A549 (cell line): ENCODE measurements around the gene ADGRG3. TPM values are rescaled to one million over a fixed set of nuclear protein-coding genes. Genes with fewer than 3 reads are reported as not detected.

Source experiments
- ATAC-seq, 2 experiments: fragments of 200-7000 bp in 1 of 2; fragments of >200 bp in 1 of 2; cut with Nextera tagmentation in 1 of 2; cut with Tn5 transposase in 1 of 2; 3 replicates each; pipeline versions ENCODE4 v1.8.0 to v1.9.1; 2018 to 2020; ENCODE audit warnings: mild to moderate bottlenecking in 1 of 2, moderate library complexity in 1 of 2
- CTCF ChIA-PET: fragments of 300-600 bp; sonication (Branson Sonifier 250); formaldehyde crosslinking; extraction: SDS; loops from one replicate; lab custom pipeline; 2021; ENCODE audit warnings: antibody characterized with exemption, inconsistent platforms; lab: Yijun Ruan, JAX
- POLR2A ChIA-PET: fragments of 350-600 bp; formaldehyde crosslinking; extraction: SDS; loops from one replicate; lab custom pipeline; 2021; ENCODE audit warnings: antibody characterized with exemption, inconsistent platforms; lab: Yijun Ruan, JAX
- DNase-seq, 2 experiments: peaks; one replicate each; pipeline versions ENCODE4 v3.0.0 to v3.0.0-alpha.2; 2011 to 2016; ENCODE audit warnings: low read depth in 1 of 2, low spot score in 1 of 2
- FAIRE-seq: peaks from 2 replicates; lab custom pipeline; 2011; peaks lifted over from hg19 to GRCh38; lab: Jason Lieb, UNC
- H3K27ac ChIP-seq, 2 experiments: fragments of >200 bp; sonication (Bioruptor Twin); formaldehyde crosslinking; 3 replicates each; pipeline ENCODE4 v1.5.1; 2016 to 2017
- H3K4me1 ChIP-seq: fragments of >200 bp; sonication (Bioruptor Twin); formaldehyde crosslinking; 3 replicates; pipeline ENCODE4 v1.6.1; 2016
- H3K4me2 ChIP-seq: fragments of >200 bp; sonication (Bioruptor Twin); formaldehyde crosslinking; 3 replicates; pipeline ENCODE4 v1.6.1; 2016
- H3K4me3 ChIP-seq: fragments of >200 bp; sonication (Bioruptor Twin); formaldehyde crosslinking; 3 replicates; pipeline ENCODE4 v1.5.1; 2016
- H3K9me3 ChIP-seq: fragments of >200 bp; sonication (Bioruptor Twin); formaldehyde crosslinking; 3 replicates; pipeline ENCODE4 v1.6.1; 2016
- BHLHE40 ChIP-seq: IDR thresholded peaks from 2 replicates; pipeline ENCODE4 v1.6.1; 2012; ENCODE audit warnings: low read depth, low read length, inconsistent platforms
- CEBPB ChIP-seq, 2 experiments: fragments of >200 bp in 1 of 2; sonication (Bioruptor Twin) in 1 of 2; formaldehyde crosslinking in 1 of 2; IDR thresholded peaks; 2 replicates each; pipeline ENCODE4 v1.6.1; 2012 to 2016
- CHD2 ChIP-seq: fragments of 150-350 bp; IDR thresholded peaks from 2 replicates; pipeline ENCODE4 v1.6.1; 2014; ENCODE audit warnings: low read length; ENCODE audit not compliant: partially characterized antibody
- EHMT2 ChIP-seq: fragments of 200-600 bp; sonication (generic); IDR thresholded peaks from 2 replicates; pipeline ENCODE4 v1.6.1; 2016; ENCODE audit warnings: antibody characterized with exemption, low read depth, mild to moderate bottlenecking, moderate library complexity
- EP300 ChIP-seq, 2 experiments: fragments of >200 bp; sonication (Bioruptor Twin); formaldehyde crosslinking; IDR thresholded peaks; 2 replicates in 1 of 2; 3 replicates in 1 of 2; pipeline ENCODE4 v1.6.1; 2016 to 2017
- HEYL ChIP-seq: fragments of 250-450 bp; sonication (Bioruptor Pico); IDR thresholded peaks from 2 replicates; pipeline ENCODE4 v1.8.0; 2021; ENCODE audit warnings: mild to moderate bottlenecking, moderate library complexity
- KDM1A ChIP-seq: fragments of 200-600 bp; sonication (generic); IDR thresholded peaks from 2 replicates; pipeline ENCODE4 v1.6.1; 2016; ENCODE audit warnings: low read depth, mild to moderate bottlenecking
- MAFK ChIP-seq: fragments of 450-650 bp; IDR thresholded peaks from 2 replicates; pipeline ENCODE4 v1.6.1; 2014; ENCODE audit not compliant: partially characterized antibody
- POLR2A ChIP-seq: IDR thresholded peaks from 2 replicates; pipeline ENCODE4 v1.6.1; 2012; ENCODE audit warnings: mild to moderate bottlenecking, low read length
- POLR2AphosphoS2 ChIP-seq: conservative IDR thresholded peaks from 2 replicates; pipeline ENCODE4 v1.6.1; 2012; ENCODE audit warnings: low read length, improper control_type of control experiment, inconsistent platforms
- RAD21 ChIP-seq, 2 experiments: fragments of >200 bp in 1 of 2; sonication (Bioruptor Twin) in 1 of 2; formaldehyde crosslinking in 1 of 2; IDR thresholded peaks in 1 of 2; conservative IDR thresholded peaks in 1 of 2; 2 replicates in 1 of 2; 3 replicates in 1 of 2; pipeline ENCODE4 v1.6.1; 2012 to 2018; ENCODE audit warnings: inconsistent platforms in 1 of 2
- SMC3 ChIP-seq: fragments of >200 bp; sonication (Bioruptor Twin); formaldehyde crosslinking; IDR thresholded peaks from 3 replicates; pipeline ENCODE4 v1.6.1; 2018; ENCODE audit warnings: inconsistent platforms
- TP53 ChIP-seq: fragments of 250-450 bp; sonication (Bioruptor Pico); IDR thresholded peaks from 2 replicates; pipeline ENCODE4 v1.5.0; 2021; ENCODE audit warnings: mild to moderate bottlenecking, moderate library complexity
- ZFP36 ChIP-seq: fragments of 450-650 bp; IDR thresholded peaks from 2 replicates; pipeline ENCODE4 v1.6.1; 2014; ENCODE audit warnings: borderline replicate concordance; ENCODE audit not compliant: partially characterized antibody
- WGBS: methylation state at CpG from one replicate; pipeline ENCODE4 v1.1.6; 2017; ENCODE audit errors: missing lambda C conversion rate; 5-methylcytosine and 5-hydroxymethylcytosine counted together
- polyA plus RNA-seq, 4 experiments: library from polyadenylated mRNA; depleted of rRNA in 3 of 4; stranded (reverse); fragments of >200 nt; fragmentation: RNase III in 1 of 4; extraction: RNeasy Plus Mini Kit Qiagen cat#74134 plus additional on column Dnase treatment in 1 of 4; gene quantifications; 2 replicates in 3 of 4; 3 replicates in 1 of 4; pipeline ENCODE4 v1.2.3, GENCODE V29; 2011 to 2017
- TF ChIP-seq, protein P1 (sequence below): fragments of 450-650 bp; IDR thresholded peaks from 2 replicates; pipeline ENCODE4 v1.6.1; 2014; ENCODE audit warnings: antibody characterized with exemption
- TF ChIP-seq, protein P2 (sequence below): fragments of >200 bp; sonication (Bioruptor Twin); formaldehyde crosslinking; IDR thresholded peaks from 2 replicates; pipeline ENCODE4 v1.6.1; 2016
- TF ChIP-seq, protein P3 (sequence below): fragments of >200 bp; sonication (Bioruptor Twin); formaldehyde crosslinking; IDR thresholded peaks from 3 replicates; pipeline ENCODE4 v1.5.1; 2016
- TF ChIP-seq, protein P4 (sequence below): fragments of 150-350 bp; IDR thresholded peaks from 2 replicates; pipeline ENCODE4 v1.6.1; 2014; ENCODE audit warnings: low read depth, mild to moderate bottlenecking, low read length

The ADGRG3 gene
- polyA plus RNA-seq, 2 of the 4 experiments (the other 2 are of a cell fraction), result 0.25 to 0.45 TPM

DNA sequence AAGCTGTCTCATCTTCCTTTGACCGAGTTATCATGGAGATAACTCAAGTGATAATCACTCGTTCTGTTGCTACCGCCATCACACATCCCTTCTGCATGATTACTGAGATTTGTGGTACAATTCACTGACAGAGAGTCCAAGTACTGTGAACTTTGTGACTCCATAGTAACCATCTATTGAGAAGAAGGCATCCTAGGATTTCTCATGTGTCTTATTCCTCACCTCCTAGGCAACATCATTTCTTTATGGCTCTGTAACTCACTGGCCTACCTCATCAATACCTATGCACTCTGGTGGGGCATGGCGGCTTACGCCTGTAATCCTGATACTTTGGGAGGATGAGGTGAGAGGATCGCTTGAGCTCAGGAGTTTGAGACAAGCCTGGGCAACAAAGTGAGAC is 45.9 kb downstream of the ADGRG3 start:
- Histone ChIP-seq H3K9me3 (no peaks in the 10 kb centered on the region), H3K4me2 (no peak overlapping the region)
- FAIRE-seq (no peak), DNase-seq (no peak), ATAC-seq (no peak)
- CTCF ChIA-PET, result interaction anchor here (0.6 to 10.1 kb wide), 4 partner anchors 66 to 419 kb away, joined by 3 to 103 read pairs (median 4); partner anchors contain the start of gene ZNF319
- TF ChIP-seq HEYL (no peak), CEBPB (IDR thresholded peaks at IDR 0.05) (no peak), POLR2AphosphoS2 (no peak), EHMT2 (no peak), POLR2A (no peak), CHD2 (no peak), EP300 (IDR thresholded peaks at IDR 0.05) (no peak), TP53 (no peak), SMC3 (no peak), MAFK (no peak)
- TF ChIP-seq, protein P1, sequence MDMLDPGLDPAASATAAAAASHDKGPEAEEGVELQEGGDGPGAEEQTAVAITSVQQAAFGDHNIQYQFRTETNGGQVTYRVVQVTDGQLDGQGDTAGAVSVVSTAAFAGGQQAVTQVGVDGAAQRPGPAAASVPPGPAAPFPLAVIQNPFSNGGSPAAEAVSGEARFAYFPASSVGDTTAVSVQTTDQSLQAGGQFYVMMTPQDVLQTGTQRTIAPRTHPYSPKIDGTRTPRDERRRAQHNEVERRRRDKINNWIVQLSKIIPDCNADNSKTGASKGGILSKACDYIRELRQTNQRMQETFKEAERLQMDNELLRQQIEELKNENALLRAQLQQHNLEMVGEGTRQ, result no peak
- TF ChIP-seq, protein P2, sequence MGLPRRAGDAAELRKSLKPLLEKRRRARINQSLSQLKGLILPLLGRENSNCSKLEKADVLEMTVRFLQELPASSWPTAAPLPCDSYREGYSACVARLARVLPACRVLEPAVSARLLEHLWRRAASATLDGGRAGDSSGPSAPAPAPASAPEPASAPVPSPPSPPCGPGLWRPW, result no peak
- TF ChIP-seq, protein P3, sequence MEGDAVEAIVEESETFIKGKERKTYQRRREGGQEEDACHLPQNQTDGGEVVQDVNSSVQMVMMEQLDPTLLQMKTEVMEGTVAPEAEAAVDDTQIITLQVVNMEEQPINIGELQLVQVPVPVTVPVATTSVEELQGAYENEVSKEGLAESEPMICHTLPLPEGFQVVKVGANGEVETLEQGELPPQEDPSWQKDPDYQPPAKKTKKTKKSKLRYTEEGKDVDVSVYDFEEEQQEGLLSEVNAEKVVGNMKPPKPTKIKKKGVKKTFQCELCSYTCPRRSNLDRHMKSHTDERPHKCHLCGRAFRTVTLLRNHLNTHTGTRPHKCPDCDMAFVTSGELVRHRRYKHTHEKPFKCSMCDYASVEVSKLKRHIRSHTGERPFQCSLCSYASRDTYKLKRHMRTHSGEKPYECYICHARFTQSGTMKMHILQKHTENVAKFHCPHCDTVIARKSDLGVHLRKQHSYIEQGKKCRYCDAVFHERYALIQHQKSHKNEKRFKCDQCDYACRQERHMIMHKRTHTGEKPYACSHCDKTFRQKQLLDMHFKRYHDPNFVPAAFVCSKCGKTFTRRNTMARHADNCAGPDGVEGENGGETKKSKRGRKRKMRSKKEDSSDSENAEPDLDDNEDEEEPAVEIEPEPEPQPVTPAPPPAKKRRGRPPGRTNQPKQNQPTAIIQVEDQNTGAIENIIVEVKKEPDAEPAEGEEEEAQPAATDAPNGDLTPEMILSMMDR, result no peak
- TF ChIP-seq, all 56 proteins: peak for 0
- Histone ChIP-seq H3K27ac (no peak overlapping the region), H3K4me3 (no peak overlapping the region), H3K4me1 (no peaks in the 10 kb centered on the region)
- WGBS, result 78% methylated on average over 6 of the region's 6 CpGs
- POLR2A ChIA-PET, result no interaction called here

DNA sequence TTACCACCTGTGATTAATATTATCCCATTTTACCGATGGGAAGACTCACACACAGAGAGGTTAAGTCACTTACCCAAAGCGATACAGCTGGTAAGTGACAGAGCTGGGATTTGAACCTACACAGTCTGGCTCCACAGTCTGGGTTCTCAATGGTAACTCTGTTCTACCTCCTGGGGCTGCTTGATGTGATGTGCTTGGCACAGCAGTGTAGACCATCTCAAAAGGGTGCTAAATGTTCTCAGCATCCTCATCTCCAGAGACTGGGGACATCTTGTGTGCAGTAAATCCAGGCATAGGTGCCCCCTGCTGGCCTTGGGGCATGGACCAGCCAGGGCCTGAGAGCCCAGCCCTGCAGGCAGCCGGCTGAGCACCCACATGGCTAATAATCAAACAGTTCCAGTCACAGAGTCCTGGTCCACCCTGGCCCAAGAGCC is 52.1 kb downstream of the ADGRG3 start:
- DNase-seq (peak; percentile 72 to 75), FAIRE-seq (peak; percentile 67), ATAC-seq (peak; percentile 96 to 97)
- Histone ChIP-seq H3K4me2 (no peak overlapping the region), H3K9me3 (no peaks in the 10 kb centered on the region), H3K4me3 (no peak overlapping the region), H3K27ac (peak overlapping the region; percentile 25 to 32; a peak in 4 of 6 replicates), H3K4me1 (peaks cover 9% of the 10 kb centered on the region; the same call in 2 of the 3 replicates)
- POLR2A ChIA-PET, result no interaction called here
- TF ChIP-seq, protein P4, sequence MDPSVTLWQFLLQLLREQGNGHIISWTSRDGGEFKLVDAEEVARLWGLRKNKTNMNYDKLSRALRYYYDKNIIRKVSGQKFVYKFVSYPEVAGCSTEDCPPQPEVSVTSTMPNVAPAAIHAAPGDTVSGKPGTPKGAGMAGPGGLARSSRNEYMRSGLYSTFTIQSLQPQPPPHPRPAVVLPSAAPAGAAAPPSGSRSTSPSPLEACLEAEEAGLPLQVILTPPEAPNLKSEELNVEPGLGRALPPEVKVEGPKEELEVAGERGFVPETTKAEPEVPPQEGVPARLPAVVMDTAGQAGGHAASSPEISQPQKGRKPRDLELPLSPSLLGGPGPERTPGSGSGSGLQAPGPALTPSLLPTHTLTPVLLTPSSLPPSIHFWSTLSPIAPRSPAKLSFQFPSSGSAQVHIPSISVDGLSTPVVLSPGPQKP, result no peak
- no peak for TF ChIP-seq BHLHE40
- 0 out of 2 replicates have a peak, but pooled peaks have one; percentile 26 for TF ChIP-seq KDM1A
- peak; percentile 82 to 83 for TF ChIP-seq RAD21 (conservative IDR thresholded peaks at IDR 0.05 in 1 of 2, IDR thresholded peaks at IDR 0.05 in 1 of 2)
- TF ChIP-seq ZFP36, result peak; percentile 16
- TF ChIP-seq SMC3, result peak; percentile 94
- TF ChIP-seq, protein P3, result peak; percentile 82
- WGBS, result 47% methylated on average over 3 of the region's 3 CpGs
- CTCF ChIA-PET, result interaction anchor here (0.6 to 10.1 kb wide), 13 partner anchors 12 to 287 kb away, joined by 3 to 103 read pairs (median 4); no protein-coding TSS in a partner anchor
